GM12801 (cell line): ENCODE measurements around the gene ALPP.

Experiments
- CTCF ChIP-seq: IDR thresholded peaks from one replicate; pipeline ENCODE4 v1.5.1; 2011; ENCODE audit warnings: control low read depth; ENCODE audit not compliant: insufficient read length; ENCODE audit errors: extremely low read depth

The ALPP gene

DNA sequence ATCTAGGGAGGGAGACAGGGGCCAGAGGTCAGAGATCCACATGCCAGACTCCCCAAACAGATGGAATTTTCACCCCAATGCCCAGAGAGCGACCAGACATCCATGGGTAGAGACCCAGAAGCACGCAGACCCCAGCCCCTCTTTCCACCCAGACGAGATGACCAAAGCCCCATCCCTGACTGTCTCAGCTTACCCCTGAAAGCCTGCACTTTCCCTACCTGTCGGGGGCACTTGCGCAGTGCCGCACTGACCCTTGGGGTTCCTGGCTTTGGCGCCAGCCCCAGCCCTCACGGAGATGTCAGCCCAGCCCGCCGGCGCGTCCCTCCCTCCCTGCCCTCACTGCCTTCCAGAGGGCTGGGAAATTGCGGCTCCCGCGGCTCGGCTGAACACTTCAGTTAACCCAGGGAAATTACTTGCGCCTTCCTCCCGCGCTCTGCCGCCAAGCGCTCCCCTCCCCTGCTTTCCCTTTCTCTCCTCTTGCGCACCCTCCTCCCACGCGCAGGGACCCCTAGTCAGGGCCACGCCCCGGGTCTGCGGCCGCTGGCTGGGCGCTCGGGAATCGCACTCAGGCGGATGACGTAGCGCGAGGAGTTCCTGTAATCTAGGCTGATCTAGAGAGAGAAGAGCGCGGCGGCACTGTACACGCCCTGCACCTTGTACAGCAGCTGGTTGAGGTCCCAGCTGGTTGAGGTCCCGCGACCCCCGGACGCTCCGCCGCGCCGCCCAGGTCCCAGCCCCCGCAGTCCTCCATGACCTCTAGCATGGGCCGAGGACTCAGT is 40.1 kb downstream of the ALPP start:
- TF ChIP-seq CTCF, result no peak

DNA sequence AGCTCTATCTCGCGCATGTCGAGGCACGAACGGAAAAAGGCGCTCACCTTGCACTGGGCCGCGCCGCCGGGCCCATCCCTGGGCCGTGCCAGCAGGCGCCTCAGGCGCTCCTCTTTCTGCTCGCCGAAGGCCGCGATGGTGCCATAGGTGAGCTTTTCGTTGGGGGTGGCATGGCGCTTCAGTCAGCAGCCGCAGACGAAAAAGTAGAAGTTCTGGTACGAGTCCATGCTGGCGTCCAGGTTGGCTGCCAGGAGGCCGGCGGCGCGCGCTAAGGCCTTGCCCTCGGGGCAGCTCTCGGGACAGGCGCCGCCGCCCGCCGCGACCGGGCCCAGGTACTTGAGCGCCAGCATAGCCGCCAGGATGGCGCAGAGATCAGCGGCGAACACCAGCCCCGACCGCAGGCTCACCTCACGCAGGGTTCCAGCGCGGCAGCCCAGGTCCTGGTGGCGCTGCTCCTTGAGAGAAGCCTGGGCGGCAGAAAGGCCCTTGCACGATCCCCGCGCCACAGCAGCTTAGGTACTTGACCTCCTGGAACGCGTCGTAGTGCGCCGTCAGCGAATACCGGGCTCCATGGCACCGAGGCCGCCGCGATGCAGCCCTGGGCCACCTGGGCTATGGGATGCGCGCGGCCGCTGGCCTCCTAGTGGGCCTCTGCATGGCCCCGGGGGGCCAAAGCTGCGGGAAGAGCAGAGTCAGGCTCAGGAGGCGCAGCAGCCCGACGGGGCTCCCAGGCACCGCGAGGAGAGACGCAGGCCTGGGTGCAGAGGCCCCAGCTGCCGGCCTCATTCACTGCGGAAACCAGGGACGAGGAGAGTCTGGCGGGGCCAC is 40.9 kb downstream of the ALPP start:
- TF ChIP-seq CTCF, result no peak

DNA sequence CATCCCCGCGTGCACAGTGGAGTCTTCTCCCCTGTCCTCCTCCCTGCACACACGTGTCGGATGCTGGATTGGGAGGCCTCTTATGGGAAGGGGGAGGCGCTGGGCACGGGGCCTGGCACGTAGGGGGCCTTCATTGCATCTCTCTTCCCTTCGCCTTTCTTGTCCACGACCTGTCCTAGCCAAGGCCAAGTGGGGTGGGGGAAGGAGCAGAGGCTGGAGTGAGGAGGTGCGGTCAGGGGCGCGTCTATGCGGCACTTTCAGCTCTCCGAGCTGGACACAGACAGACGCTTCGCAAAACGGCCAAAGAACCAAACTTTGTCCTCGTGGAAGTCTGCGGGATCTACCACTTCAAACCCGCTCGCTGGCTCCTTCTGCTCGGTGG is 41.5 kb downstream of the ALPP start:
- TF ChIP-seq CTCF, result no peak

DNA sequence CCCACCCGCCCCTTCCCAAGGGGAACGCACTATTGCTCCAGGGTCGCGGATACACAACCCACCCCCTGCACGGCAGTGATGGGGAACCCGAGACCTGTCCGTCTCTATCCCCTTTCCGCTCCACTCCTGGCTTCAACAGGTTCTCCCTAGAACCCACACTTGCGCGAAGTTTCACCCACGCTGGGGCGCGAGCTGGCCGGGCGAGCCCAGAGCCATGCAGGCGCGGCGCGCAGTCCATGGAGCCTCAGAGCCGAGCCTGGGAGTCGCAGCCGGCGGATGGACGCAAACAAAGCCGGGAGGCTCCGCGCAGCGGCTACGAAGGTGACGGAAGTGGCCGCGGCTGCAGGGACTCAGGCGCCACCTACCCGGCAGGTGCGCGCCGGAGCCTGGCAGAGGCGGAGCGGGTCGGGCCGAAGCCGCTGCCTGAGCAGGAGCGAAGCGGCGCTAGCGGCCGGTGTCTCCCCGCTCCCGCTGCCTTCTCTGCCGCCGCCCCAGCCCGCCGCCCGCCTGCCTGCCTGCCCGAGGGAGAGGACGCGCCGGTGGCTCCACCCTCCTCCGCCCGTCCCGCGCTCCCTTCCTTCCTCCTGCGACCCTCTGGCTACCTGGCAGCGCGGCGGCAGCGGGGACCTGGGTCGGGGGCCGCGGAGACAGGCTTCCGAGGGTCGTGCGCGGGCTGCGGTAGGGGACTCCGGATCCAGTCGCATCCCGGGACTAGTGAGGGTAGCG is 42.1 kb downstream of the ALPP start:
- no peak for TF ChIP-seq CTCF

- no peak for TF ChIP-seq CTCF
Measured at GRCh38 chr2:232421189-232421785, 42.7 kb downstream of the ALPP start.

DNA sequence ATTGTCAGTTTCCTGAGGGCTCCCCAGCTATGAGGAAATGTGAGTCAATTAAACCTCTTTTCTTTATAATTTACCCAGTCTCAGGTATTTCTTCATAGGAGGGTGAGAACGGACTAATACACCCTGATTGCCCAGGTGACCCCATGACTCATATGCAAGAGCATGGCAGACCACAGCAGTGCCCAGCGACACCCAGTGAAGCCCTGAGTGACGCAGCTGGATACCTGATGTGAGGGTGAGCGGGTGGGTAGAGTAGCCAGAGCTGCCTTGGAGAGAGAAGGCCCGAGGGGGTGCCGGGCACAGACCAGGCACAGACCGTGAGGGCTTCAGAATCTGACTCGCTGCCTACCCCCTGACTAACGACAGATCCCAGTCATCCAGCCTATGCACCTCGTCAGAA is 43.5 kb downstream of the ALPP start:
- no peak for TF ChIP-seq CTCF
